GM18867 (cell line): Measurements from ENCODE around the gene UACA.

Experiments used
- ATAC-seq: cut with Tn5 transposase; IDR thresholded peaks from one replicate; pipeline ENCODE4 v1.9.1; 2021; ENCODE audit warnings: mild to moderate bottlenecking, moderate library complexity; ENCODE audit not compliant: unreplicated experiment

UACA gene

DNA sequence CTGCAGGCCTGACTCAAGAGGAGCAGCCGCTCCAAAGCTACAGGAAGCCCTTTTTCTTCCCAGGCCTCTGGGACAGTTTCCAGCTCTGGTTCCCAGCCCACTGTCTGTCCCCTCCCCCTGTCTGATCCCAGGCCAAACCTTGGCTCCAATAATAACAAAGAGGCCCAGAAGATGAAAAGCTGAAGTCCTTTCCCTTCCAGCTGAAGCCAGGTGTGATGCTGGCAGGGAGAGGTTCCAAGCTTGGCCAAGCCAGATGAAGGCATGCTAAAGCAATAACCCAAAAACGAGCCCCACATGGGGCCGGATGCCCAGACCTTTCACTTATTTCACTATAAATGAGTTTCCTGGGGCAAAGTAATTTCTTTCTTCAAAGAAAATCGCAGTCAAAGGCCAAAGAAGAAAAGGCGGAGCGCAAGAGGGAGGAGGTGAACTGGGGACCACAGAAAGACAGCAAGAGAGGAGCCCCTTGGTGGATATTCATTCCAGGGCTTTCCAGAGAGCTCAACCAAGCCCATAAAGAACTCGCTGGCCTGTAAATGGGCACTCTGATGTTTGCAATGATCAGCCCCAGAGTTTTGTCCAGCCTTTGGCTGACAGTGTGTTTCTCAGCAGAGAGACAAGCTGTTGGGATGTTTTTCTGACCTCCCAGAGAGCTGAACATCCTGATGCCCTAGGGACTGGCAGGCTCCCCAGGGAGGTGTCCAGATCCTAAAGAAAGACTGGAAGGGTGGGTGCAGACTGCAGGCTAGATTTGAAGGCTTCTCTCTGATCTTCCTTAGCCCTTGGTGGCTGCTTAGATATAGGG lies 157.6 kb downstream of the UACA start:
- ATAC-seq = no peak

DNA sequence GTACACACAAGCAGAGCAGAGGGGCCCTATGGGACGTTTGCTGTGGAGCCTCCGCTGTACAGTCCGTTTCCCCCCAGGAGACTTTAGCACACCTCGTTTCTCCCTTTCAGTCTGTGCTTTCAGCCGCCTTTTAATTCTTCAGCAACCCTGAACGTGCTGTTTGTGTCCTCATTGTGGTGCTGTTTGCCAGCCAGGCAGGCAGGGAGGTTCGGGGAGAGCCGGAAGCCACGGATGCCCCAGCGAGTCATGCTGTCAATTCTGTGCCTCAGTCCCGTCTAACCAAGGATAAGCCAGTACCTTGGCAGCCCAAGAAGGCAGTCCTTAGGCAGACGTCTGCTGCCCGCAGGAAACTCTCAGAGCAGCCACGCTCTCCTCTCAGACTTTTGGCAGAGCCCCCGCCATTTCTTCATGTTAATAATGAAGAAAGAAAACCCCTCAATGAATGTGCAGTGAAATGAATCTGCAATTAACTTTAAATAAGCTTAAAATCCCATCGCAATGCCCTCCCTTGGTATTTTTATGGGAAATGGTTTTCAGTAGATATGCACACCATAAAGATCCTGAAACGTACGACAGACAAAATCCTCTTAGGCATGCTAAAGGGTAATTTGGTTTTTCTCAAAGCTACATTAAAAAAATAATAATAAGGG lies 158.6 kb downstream of the UACA start:
- ATAC-seq = no peak
